A549 (cell line): ENCODE measurements around the gene OR5D14.

Experiments used
- BHLHE40 ChIP-seq: IDR thresholded peaks from 2 replicates; pipeline ENCODE4 v1.6.1; 2012; ENCODE audit warnings: low read depth, low read length, inconsistent platforms
- CBX2 ChIP-seq: fragments of 200-600 bp; sonication (generic); IDR thresholded peaks from 2 replicates; pipeline ENCODE4 v1.6.1; 2016; ENCODE audit warnings: low read depth, mild to moderate bottlenecking, borderline replicate concordance
- CEBPB ChIP-seq, 2 experiments: fragments of >200 bp in 1 of 2; sonication (Bioruptor Twin) in 1 of 2; formaldehyde crosslinking in 1 of 2; IDR thresholded peaks; 2 replicates each; pipeline ENCODE4 v1.6.1; 2012 to 2016
- CHD4 ChIP-seq: fragments of 200-600 bp; sonication (generic); IDR thresholded peaks from 2 replicates; pipeline ENCODE4 v1.6.1; 2016; ENCODE audit warnings: antibody characterized with exemption, mild to moderate bottlenecking, borderline replicate concordance
- CTCF ChIP-seq: fragments of >200 bp; sonication (Bioruptor Twin); formaldehyde crosslinking; IDR thresholded peaks from 3 replicates; pipeline ENCODE4 v1.5.1; 2016
- GATA3 ChIP-seq: IDR thresholded peaks from 2 replicates; pipeline ENCODE4 v1.6.1; 2012; ENCODE audit warnings: borderline replicate concordance
- HOXB5 ChIP-seq: fragments of 250-450 bp; sonication (Bioruptor Pico); IDR thresholded peaks from 2 replicates; pipeline ENCODE4 v1.5.0; 2020; ENCODE audit warnings: mild to moderate bottlenecking, moderate library complexity
- POLR2AphosphoS2 ChIP-seq: conservative IDR thresholded peaks from 2 replicates; pipeline ENCODE4 v1.6.1; 2012; ENCODE audit warnings: low read length, improper control_type of control experiment, inconsistent platforms
- RAD21 ChIP-seq, 2 experiments: fragments of >200 bp in 1 of 2; sonication (Bioruptor Twin) in 1 of 2; formaldehyde crosslinking in 1 of 2; IDR thresholded peaks in 1 of 2; conservative IDR thresholded peaks in 1 of 2; 2 replicates in 1 of 2; 3 replicates in 1 of 2; pipeline ENCODE4 v1.6.1; 2012 to 2018; ENCODE audit warnings: inconsistent platforms in 1 of 2
- TF ChIP-seq, protein P1 (sequence below): IDR thresholded peaks from 2 replicates; pipeline ENCODE4 v1.6.1; 2012

GRCh38 chr11:55793321-55793720 lies 2.0 kb upstream of the OR5D14 start:
- TF ChIP-seq POLR2AphosphoS2 (no peak), HOXB5 (no peak), CEBPB (IDR thresholded peaks at IDR 0.05) (no peak), BHLHE40 (no peak), RAD21 (conservative IDR thresholded peaks at IDR 0.05 in 1 of 2, IDR thresholded peaks at IDR 0.05 in 1 of 2) (no peak), GATA3 (no peak), CBX2 (no peak), CHD4 (no peak), CTCF (no peak)
- TF ChIP-seq, protein P1, sequence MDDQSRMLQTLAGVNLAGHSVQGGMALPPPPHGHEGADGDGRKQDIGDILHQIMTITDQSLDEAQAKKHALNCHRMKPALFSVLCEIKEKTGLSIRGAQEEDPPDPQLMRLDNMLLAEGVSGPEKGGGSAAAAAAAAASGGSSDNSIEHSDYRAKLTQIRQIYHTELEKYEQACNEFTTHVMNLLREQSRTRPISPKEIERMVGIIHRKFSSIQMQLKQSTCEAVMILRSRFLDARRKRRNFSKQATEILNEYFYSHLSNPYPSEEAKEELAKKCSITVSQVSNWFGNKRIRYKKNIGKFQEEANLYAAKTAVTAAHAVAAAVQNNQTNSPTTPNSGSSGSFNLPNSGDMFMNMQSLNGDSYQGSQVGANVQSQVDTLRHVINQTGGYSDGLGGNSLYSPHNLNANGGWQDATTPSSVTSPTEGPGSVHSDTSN: no peak
